Measurements from ENCODE around the gene ATAD1.

GRCh38 chr10:87764072-87764934 lies 53.7 kb downstream of the ATAD1 start:
- TF ChIP-seq CTCF (conservative IDR thresholded peaks at IDR 0.05) (no peak), EZH2 (IDR thresholded peaks at IDR 0.05; ENCODE audit: low read depth) (no peak)
